Endodermal cell (in vitro differentiated cells): ENCODE results near the gene SLC5A5. TPM values are rescaled to one million over a fixed set of nuclear protein-coding genes. Genes with fewer than 3 reads are reported as not detected.

Source experiments
- DNase-seq: peaks from one replicate; pipeline ENCODE4 v3.0.0-alpha.2; 2017
- H3K27ac ChIP-seq: 2 replicates; pipeline ENCODE4 v1.5.1; 2013; ENCODE audit warnings: mild to moderate bottlenecking, low read depth, low read length, moderate library complexity
- H3K27me3 ChIP-seq: 2 replicates; pipeline ENCODE4 v1.6.1; 2013; ENCODE audit warnings: mild to moderate bottlenecking, low read length, moderate library complexity; ENCODE audit not compliant: insufficient read depth, control insufficient read depth, poor library complexity, severe bottlenecking
- H3K36me3 ChIP-seq: 2 replicates; pipeline ENCODE4 v1.7.0; 2013; ENCODE audit warnings: mild to moderate bottlenecking, low read length, moderate library complexity; ENCODE audit not compliant: control insufficient read depth, insufficient read depth
- H3K4me1 ChIP-seq: one replicate; pipeline ENCODE4 v1.7.0; 2013; ENCODE audit warnings: low read length; ENCODE audit not compliant: control insufficient read depth, insufficient read depth
- H3K4me3 ChIP-seq: 2 replicates; pipeline ENCODE4 v1.5.1; 2013; ENCODE audit warnings: mild to moderate bottlenecking, low read length, moderate library complexity
- H3K9ac ChIP-seq: 2 replicates; pipeline ENCODE4 v1.6.1; 2013; ENCODE audit warnings: mild to moderate bottlenecking, low read length, moderate library complexity; ENCODE audit not compliant: poor library complexity, severe bottlenecking; ENCODE audit errors: extremely low read depth
- H3K9me3 ChIP-seq: 2 replicates; pipeline ENCODE4 v1.6.1; 2013; ENCODE audit warnings: mild to moderate bottlenecking, low read length, moderate library complexity; ENCODE audit not compliant: control insufficient read depth
- H3K27ac Mint-ChIP-seq: 2 replicates; pipeline ENCODE4 v1.8.0; 2020; ENCODE audit warnings: mixed read lengths
- H3K27me3 Mint-ChIP-seq: 2 replicates; pipeline ENCODE4 v1.8.0; 2021; ENCODE audit warnings: mild to moderate bottlenecking, mixed read lengths; ENCODE audit not compliant: insufficient read depth
- H3K36me3 Mint-ChIP-seq: 2 replicates; pipeline ENCODE4 v1.8.0; 2020; ENCODE audit warnings: low read depth, mixed read lengths
- H3K4me1 Mint-ChIP-seq: 2 replicates; pipeline ENCODE4 v1.8.0; 2020; ENCODE audit warnings: mixed read lengths
- H3K4me3 Mint-ChIP-seq: 2 replicates; pipeline ENCODE4 v1.8.0; 2020; ENCODE audit warnings: mild to moderate bottlenecking, moderate library complexity, mixed read lengths
- H3K9me3 Mint-ChIP-seq: 2 replicates; pipeline ENCODE4 v1.8.0; 2020; ENCODE audit warnings: mild to moderate bottlenecking, mixed read lengths
- CTCF ChIP-seq: fragments of 200-600 bp; sonication (generic); conservative IDR thresholded peaks from 2 replicates; pipeline ENCODE4 v1.5.0; 2021; ENCODE audit warnings: antibody characterized with exemption, mild to moderate bottlenecking
- WGBS, 2 experiments: methylation state at CpG; one replicate each; pipeline versions ENCODE4 v1.1.5 to v1.1.7; 2013; ENCODE audit warnings: missing lambda C conversion rate in 2 of 2, mixed read lengths in 1 of 2; ENCODE audit not compliant: insufficient coverage in 1 of 2, insufficient read length in 1 of 2; 5-methylcytosine and 5-hydroxymethylcytosine counted together
- total RNA-seq, 2 donors: library from RNA; stranded (reverse); fragmentation: NEBNext Ultra II Directional in 1 of 2; extraction: Animal tissue kit (Norgen Biotek cat#: 25700) in 1 of 2; gene quantifications; 2 replicates in 1 of 2; 3 replicates in 1 of 2; pipeline ENCODE4 v1.2.1, GENCODE V29; 2021

The SLC5A5 gene
- total RNA-seq, 2 donors from 2014 or later, result 0.15 TPM; not detected in 1

GRCh38 chr19:17920527-17920926 is 48.8 kb downstream of the SLC5A5 start:
- no peak for DNase-seq

GRCh38 chr19:17922138-17922537 is 50.4 kb downstream of the SLC5A5 start:
- DNase-seq, result no peak
- Histone ChIP-seq H3K9me3 (peaks cover 3% of the 10 kb centered on the region), H3K4me1 (no peaks in the 10 kb centered on the region), H3K27ac (no peak overlapping the region), H3K4me3 (no peak overlapping the region), H3K9ac (no peak overlapping the region), H3K36me3 (no peaks in the 10 kb centered on the region), H3K27me3 (no peaks in the 10 kb centered on the region)
- Mint-ChIP-seq H3K9me3 (peaks cover 24% of the 10 kb centered on the region), H3K4me3 (no peak overlapping the region), H3K27ac (no peak overlapping the region), H3K36me3 (no peaks in the 10 kb centered on the region), H3K4me1 (no peaks in the 10 kb centered on the region), H3K27me3 (peaks cover 5% of the 10 kb centered on the region)
- 64 to 72% methylated on average over 3 of the region's 3 CpGs for WGBS, 2 experiments
- TF ChIP-seq CTCF, result no peak

More at GRCh38 chr19:17920527-17920926, 48.8 kb downstream of the SLC5A5 start:
- Mint-ChIP-seq H3K9me3 (peaks cover 39% of the 10 kb centered on the region), H3K4me1 (no peaks in the 10 kb centered on the region), H3K36me3 (no peaks in the 10 kb centered on the region), H3K27me3 (peaks cover 10% of the 10 kb centered on the region), H3K27ac (no peak overlapping the region), H3K4me3 (no peak overlapping the region)
- H3K4me1 ChIP-seq, result no peaks in the 10 kb centered on the region
- H3K36me3 ChIP-seq, result no peaks in the 10 kb centered on the region
- peaks cover 12% of the 10 kb centered on the region for H3K9me3 ChIP-seq
- no peak overlapping the region for H3K27ac ChIP-seq
- no peak overlapping the region for H3K9ac ChIP-seq
- no peak overlapping the region for H3K4me3 ChIP-seq
- no peak for TF ChIP-seq CTCF
- H3K27me3 ChIP-seq, result no peaks in the 10 kb centered on the region

- WGBS, 2 experiments, result 83 to 84% methylated on average over 4 of the region's 4 CpGs
Measured at GRCh38 chr19:17926044-17926443, 54.3 kb downstream of the SLC5A5 start.

More at GRCh38 chr19:17926044-17926443, 54.3 kb downstream of the SLC5A5 start:
- Mint-ChIP-seq H3K27me3 (peaks cover 8% of the 10 kb centered on the region), H3K4me1 (no peaks in the 10 kb centered on the region), H3K36me3 (no peaks in the 10 kb centered on the region), H3K27ac (no peak overlapping the region), H3K4me3 (no peak overlapping the region), H3K9me3 (no peaks in the 10 kb centered on the region)
- H3K4me3 ChIP-seq, result no peak overlapping the region
- no peaks in the 10 kb centered on the region for H3K27me3 ChIP-seq
- no peak for DNase-seq
- no peaks in the 10 kb centered on the region for H3K36me3 ChIP-seq
- no peaks in the 10 kb centered on the region for H3K9me3 ChIP-seq
- no peak overlapping the region for H3K27ac ChIP-seq
- TF ChIP-seq CTCF, result no peak
- no peak overlapping the region for H3K9ac ChIP-seq
- H3K4me1 ChIP-seq, result no peaks in the 10 kb centered on the region
